Neural progenitor cell (in vitro differentiated cells): ENCODE measurements around the gene C1orf141. TPM values are rescaled to one million over a fixed set of nuclear protein-coding genes. Genes with fewer than 3 reads are reported as not detected.

Source experiments
- DNase-seq: peaks from one replicate; pipeline ENCODE4 v3.0.0-alpha.2; 2016; ENCODE audit warnings: low spot score
- H2AFZ ChIP-seq: fragments of 200-600 bp; sonication (generic); replicated peaks from 2 replicates; pipeline ENCODE4 v1.6.1; 2016; ENCODE audit warnings: antibody characterized with exemption
- H3F3A ChIP-seq: fragments of 200-600 bp; sonication (generic); 2 replicates; pipeline ENCODE4 v1.6.1; 2016; ENCODE audit warnings: antibody characterized with exemption, low read depth
- H3K27ac ChIP-seq: fragments of 200-600 bp; sonication (generic); 2 replicates; pipeline ENCODE4 v1.5.1; 2016; ENCODE audit warnings: mild to moderate bottlenecking
- H3K27me3 ChIP-seq: fragments of 200-600 bp; sonication (generic); 2 replicates; pipeline ENCODE4 v1.6.1; 2016; ENCODE audit warnings: mild to moderate bottlenecking, moderate library complexity
- H3K36me3 ChIP-seq: fragments of 200-600 bp; sonication (generic); 2 replicates; pipeline ENCODE4 v1.5.1; 2016
- H3K4me1 ChIP-seq: fragments of 200-600 bp; sonication (generic); 2 replicates; pipeline ENCODE4 v1.6.1; 2016; ENCODE audit warnings: mixed run types
- H3K4me2 ChIP-seq: fragments of 200-600 bp; sonication (generic); 2 replicates; pipeline ENCODE4 v1.6.1; 2016
- H3K4me3 ChIP-seq: fragments of 200-600 bp; sonication (generic); 2 replicates; pipeline ENCODE4 v1.5.1; 2016
- H3K79me2 ChIP-seq: fragments of 200-600 bp; sonication (generic); 2 replicates; pipeline ENCODE4 v1.6.1; 2016; ENCODE audit warnings: low read depth
- H3K9ac ChIP-seq: fragments of 200-600 bp; sonication (generic); 2 replicates; pipeline ENCODE4 v1.6.1; 2016
- H3K9me3 ChIP-seq: fragments of 200-600 bp; sonication (generic); 2 replicates; pipeline ENCODE4 v1.5.1; 2016; ENCODE audit warnings: low read depth
- H4K20me1 ChIP-seq: fragments of 200-600 bp; sonication (generic); 2 replicates; pipeline ENCODE4 v1.6.1; 2016; ENCODE audit warnings: low read depth
- H3K27ac Mint-ChIP-seq: 3 replicates; pipeline ENCODE4 v1.8.0; 2021; ENCODE audit warnings: mixed read lengths
- H3K27me3 Mint-ChIP-seq: 2 replicates; pipeline ENCODE4 v1.8.0; 2022; ENCODE audit warnings: low read depth, mild to moderate bottlenecking, inconsistent platforms, moderate library complexity, mixed read lengths; ENCODE audit not compliant: insufficient read depth
- H3K36me3 Mint-ChIP-seq: 3 replicates; pipeline ENCODE4 v1.8.0; 2021; ENCODE audit warnings: mixed read lengths
- H3K4me1 Mint-ChIP-seq: 3 replicates; pipeline ENCODE4 v1.8.0; 2021; ENCODE audit warnings: mixed read lengths
- H3K4me3 Mint-ChIP-seq: 3 replicates; pipeline ENCODE4 v1.8.0; 2021; ENCODE audit warnings: mild to moderate bottlenecking, moderate library complexity, mixed read lengths
- H3K9me3 Mint-ChIP-seq: 3 replicates; pipeline ENCODE4 v1.8.0; 2020; ENCODE audit warnings: mixed read lengths
- CTCF ChIP-seq: fragments of 200-600 bp; sonication (generic); IDR thresholded peaks from 2 replicates; pipeline ENCODE4 v1.5.1; 2017; ENCODE audit warnings: antibody characterized with exemption, mild to moderate bottlenecking
- EZH2 ChIP-seq: fragments of 200-600 bp; sonication (generic); IDR thresholded peaks from 2 replicates; pipeline ENCODE4 v1.6.1; 2017; ENCODE audit warnings: antibody characterized with exemption, mild to moderate bottlenecking, moderate library complexity
- EZH2phosphoT487 ChIP-seq: fragments of 200-600 bp; sonication (generic); IDR thresholded peaks from 2 replicates; pipeline ENCODE4 v1.6.1; 2017; ENCODE audit warnings: antibody characterized with exemption
- total RNA-seq: library from RNA; depleted of rRNA; stranded (reverse); fragments of >200 nt; gene quantifications from 2 replicates; pipeline ENCODE4 v1.2.3, GENCODE V29; 2015; ENCODE audit warnings: low replicate concordance

C1orf141 gene
- total RNA-seq, 1 donor from 2014 or later: not detected

- Histone ChIP-seq H3K4me3 (no peak overlapping the region), H3K27ac (no peak overlapping the region), H4K20me1 (no peaks in the 10 kb centered on the region), H3K4me1 (peaks cover 9% of the 10 kb centered on the region), H3K27me3 (no peaks in the 10 kb centered on the region), H3F3A (no peaks in the 10 kb centered on the region), H3K36me3 (no peaks in the 10 kb centered on the region), H3K4me2 (no peak overlapping the region), H2AFZ (no peak overlapping the region), H3K9me3 (no peaks in the 10 kb centered on the region), H3K9ac (no peak overlapping the region), H3K79me2 (no peaks in the 10 kb centered on the region)
- DNase-seq: no peak
- peaks cover 6% of the 10 kb centered on the region for H3K9me3 Mint-ChIP-seq
- no peak overlapping the region for H3K4me3 Mint-ChIP-seq
- H3K27me3 Mint-ChIP-seq: peaks cover 8% of the 10 kb centered on the region
- H3K36me3 Mint-ChIP-seq: no peaks in the 10 kb centered on the region
- no peak overlapping the region for H3K27ac Mint-ChIP-seq
- TF ChIP-seq EZH2phosphoT487 (no peak), CTCF (no peak), EZH2 (no peak)
- peaks cover under 1% of the 10 kb centered on the region for H3K4me1 Mint-ChIP-seq
Measured at GRCh38 chr1:67158401-67158800, 23.6 kb upstream of the C1orf141 start.

- Histone ChIP-seq H3K9me3 (no peaks in the 10 kb centered on the region), H3K27me3 (no peaks in the 10 kb centered on the region), H3K9ac (no peak overlapping the region), H3K4me3 (no peak overlapping the region), H3K4me2 (no peak overlapping the region), H3K79me2 (no peaks in the 10 kb centered on the region), H3K36me3 (no peaks in the 10 kb centered on the region), H4K20me1 (no peaks in the 10 kb centered on the region), H3F3A (no peaks in the 10 kb centered on the region), H3K27ac (no peak overlapping the region), H3K4me1 (peaks cover 2% of the 10 kb centered on the region), H2AFZ (no peak overlapping the region)
- Mint-ChIP-seq H3K36me3 (no peaks in the 10 kb centered on the region), H3K4me1 (peaks cover 4% of the 10 kb centered on the region), H3K27me3 (peaks cover 4% of the 10 kb centered on the region), H3K4me3 (no peak overlapping the region), H3K27ac (no peak overlapping the region), H3K9me3 (peaks cover 6% of the 10 kb centered on the region)
- DNase-seq: no peak
- TF ChIP-seq CTCF (no peak), EZH2 (no peak), EZH2phosphoT487 (no peak)
Measured at GRCh38 chr1:67150931-67151330, 16.2 kb upstream of the C1orf141 start.

- no peaks in the 10 kb centered on the region for H3K4me1 ChIP-seq
- H3K4me2 ChIP-seq: no peak overlapping the region
- H2AFZ ChIP-seq: peak overlapping the region; percentile 38
- no peaks in the 10 kb centered on the region for H3K36me3 Mint-ChIP-seq
- H3K9ac ChIP-seq: no peak overlapping the region
- no peak overlapping the region for H3K27ac Mint-ChIP-seq
- H4K20me1 ChIP-seq: no peaks in the 10 kb centered on the region
- no peaks in the 10 kb centered on the region for H3K27me3 ChIP-seq
- H3K9me3 ChIP-seq: no peaks in the 10 kb centered on the region
- DNase-seq: peak; percentile 84
- no peak overlapping the region for H3K4me3 ChIP-seq
- no peaks in the 10 kb centered on the region for H3K36me3 ChIP-seq
- no peak overlapping the region for H3K4me3 Mint-ChIP-seq
- H3K27ac ChIP-seq: no peak overlapping the region
- H3K79me2 ChIP-seq: no peaks in the 10 kb centered on the region
- no peaks in the 10 kb centered on the region for H3K9me3 Mint-ChIP-seq
- TF ChIP-seq EZH2: no peak
- TF ChIP-seq CTCF: peak; percentile 77
- peaks cover 4% of the 10 kb centered on the region for H3K4me1 Mint-ChIP-seq
- no peaks in the 10 kb centered on the region for H3F3A ChIP-seq
- peaks cover 2% of the 10 kb centered on the region for H3K27me3 Mint-ChIP-seq
Measured at GRCh38 chr1:67149179-67149770, 14.5 kb upstream of the C1orf141 start.
